ENCODE results near the gene EHBP1L1.
"Not testable (repeated sequence)": the region's sequence is repeated elsewhere in the genome, so short reads cannot be mapped to it uniquely, and the experiment has no call there.

The EHBP1L1 gene

GRCh38 chr11:65560555-65561418 lies 15.1 kb upstream of the EHBP1L1 start:
- DNase-seq (ENCODE audit: insufficient read length, low spot score) (no peak), FAIRE-seq (no peak)
- TF ChIP-seq POLR2A (IDR thresholded peaks at IDR 0.05; ENCODE audit: low read depth, low read length), result peak; percentile 63

DNA sequence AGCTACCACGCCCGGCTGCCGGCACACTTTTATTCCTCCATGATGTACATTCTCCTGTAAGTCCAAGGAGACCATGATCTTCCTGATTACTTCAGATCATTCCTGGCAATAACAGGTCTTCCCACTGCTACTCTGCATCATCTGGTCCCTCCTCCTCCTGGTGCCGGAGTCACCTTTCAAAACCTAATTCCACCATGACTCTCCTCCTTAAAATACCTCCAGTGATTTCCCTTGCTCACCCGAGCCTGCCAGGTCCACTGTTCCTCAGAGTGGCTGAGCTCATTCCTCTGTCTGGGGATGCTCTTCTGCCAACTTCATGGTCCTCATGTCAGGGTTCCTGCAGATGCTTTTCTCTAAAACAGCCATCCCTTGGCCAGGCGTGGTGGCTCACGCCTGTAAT lies 13.8 kb upstream of the EHBP1L1 start:
- no peak for TF ChIP-seq POLR2A (IDR thresholded peaks at IDR 0.05; ENCODE audit: low read depth, low read length)
- no peak for FAIRE-seq
- DNase-seq (ENCODE audit: insufficient read length, low spot score), result no peak

DNA sequence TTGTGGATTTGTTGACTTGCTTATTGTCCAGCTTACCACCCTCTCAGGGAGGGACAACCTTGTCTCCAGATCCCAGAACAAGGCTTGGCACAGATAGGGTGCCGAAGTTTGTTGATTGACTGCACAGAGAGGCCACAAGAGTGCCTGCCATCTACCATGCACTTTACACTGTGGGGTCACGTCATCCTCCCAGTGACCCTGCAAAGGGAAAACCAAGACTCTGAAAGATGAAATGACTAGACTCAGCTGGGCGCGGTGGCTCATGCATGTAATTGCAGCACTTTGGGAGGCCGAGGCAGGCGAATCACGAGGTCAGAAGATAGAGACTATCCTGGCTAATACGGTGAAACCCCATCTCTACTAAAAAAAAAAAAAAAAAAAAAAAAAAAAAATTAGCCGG lies 13.1 kb upstream of the EHBP1L1 start:
- no peak for TF ChIP-seq POLR2A (IDR thresholded peaks at IDR 0.05; ENCODE audit: low read depth, low read length)
- DNase-seq (ENCODE audit: insufficient read length, low spot score), result no peak

GRCh38 chr11:65563601-65564000 lies 12.3 kb upstream of the EHBP1L1 start:
- no peak for DNase-seq (ENCODE audit: insufficient read length, low spot score)

More for the DNA sequence above, 13.1 kb upstream of the EHBP1L1 start:
- no peak for FAIRE-seq

GRCh38 chr11:65564879-65565559 lies 10.8 kb upstream of the EHBP1L1 start:
- not testable (repeated sequence) for FAIRE-seq

More at GRCh38 chr11:65563601-65564000, 12.3 kb upstream of the EHBP1L1 start:
- TF ChIP-seq POLR2A (IDR thresholded peaks at IDR 0.05; ENCODE audit: low read depth, low read length), result no peak
- FAIRE-seq, result no peak

GRCh38 chr11:65565624-65566453 lies 10.0 kb upstream of the EHBP1L1 start:
- DNase-seq (ENCODE audit: insufficient read length, low spot score), result no peak

More at GRCh38 chr11:65564879-65565559, 10.8 kb upstream of the EHBP1L1 start:
- DNase-seq (ENCODE audit: insufficient read length, low spot score), result not testable (repeated sequence)

DNA sequence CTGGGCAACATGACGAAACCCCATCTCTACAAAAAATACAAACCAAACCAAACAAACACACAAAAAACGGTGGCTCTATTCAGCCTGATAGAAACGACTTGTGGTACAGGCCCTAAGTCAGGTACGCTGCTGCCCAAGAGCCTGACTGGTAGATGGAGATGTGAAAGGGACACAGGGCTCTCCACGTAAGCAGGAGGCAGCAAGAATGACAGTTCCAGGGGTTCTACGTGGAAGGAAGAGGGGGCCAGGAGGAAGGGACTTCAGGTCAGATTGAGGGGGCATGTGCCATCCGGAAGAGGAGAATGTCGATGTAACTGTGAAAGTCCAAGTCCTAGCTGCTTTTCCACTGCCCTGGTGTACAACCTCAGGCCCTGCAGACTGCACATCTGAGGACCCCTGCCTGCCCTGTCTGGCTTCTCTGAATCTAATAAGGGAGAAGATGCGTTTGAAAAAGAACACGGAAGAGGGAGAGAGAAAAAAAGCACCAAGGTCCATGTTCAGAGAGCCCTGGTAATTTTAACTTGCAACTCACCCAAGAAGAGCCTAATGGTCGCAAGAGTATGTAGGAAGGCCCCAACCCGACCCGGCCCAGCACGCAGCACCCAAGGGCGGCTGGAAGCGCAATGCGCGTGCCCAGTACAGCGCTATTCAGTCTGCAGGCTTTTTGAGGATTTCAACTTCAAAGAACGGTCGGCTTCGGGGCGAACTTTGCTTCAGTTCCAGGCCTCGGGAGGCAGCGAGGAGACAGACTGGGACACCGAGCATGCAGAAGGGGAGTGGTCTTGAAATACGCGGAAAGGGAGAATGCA lies 6.5 kb upstream of the EHBP1L1 start:
- FAIRE-seq (no peak), DNase-seq (ENCODE audit: insufficient read length, low spot score) (no peak)
- peak; percentile 85; the same call in 1 of the 2 replicates for TF ChIP-seq POLR2A (IDR thresholded peaks at IDR 0.05; ENCODE audit: low read depth, low read length)

More at GRCh38 chr11:65565624-65566453, 10.0 kb upstream of the EHBP1L1 start:
- FAIRE-seq, result no peak
- no peak for TF ChIP-seq POLR2A (IDR thresholded peaks at IDR 0.05; ENCODE audit: low read depth, low read length)

GRCh38 chr11:65569973-65570918 lies 5.6 kb upstream of the EHBP1L1 start, which contains the start of gene ZNRD2:
TSS of gene ZNRD2 (plus strand) at chr11:65570477. CDS start at chr11:65570492, 15 bp downstream.
- no peak for FAIRE-seq
- peak; percentile 97 for DNase-seq (ENCODE audit: insufficient read length, low spot score)
- TF ChIP-seq POLR2A (IDR thresholded peaks at IDR 0.05; ENCODE audit: low read depth, low read length), result peak; percentile 72; the same call in 1 of the 2 replicates

DNA sequence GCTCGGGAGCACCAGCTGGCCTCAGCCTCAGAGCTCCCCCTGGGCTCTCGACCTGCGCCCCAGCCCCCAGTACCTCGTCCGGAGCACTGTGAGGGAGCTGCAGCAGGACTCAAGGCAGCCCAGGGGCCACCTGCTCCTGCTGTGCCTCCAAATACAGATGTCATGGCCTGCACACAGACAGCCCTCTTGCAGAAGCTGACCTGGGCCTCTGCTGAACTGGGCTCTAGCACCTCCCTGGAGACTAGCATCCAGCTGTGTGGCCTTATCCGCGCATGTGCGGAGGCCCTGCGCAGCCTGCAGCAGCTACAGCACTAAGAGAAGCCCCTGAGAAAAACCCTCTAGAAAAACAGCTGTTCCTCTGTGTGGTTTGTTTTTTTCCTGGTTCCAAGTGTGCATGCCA lies 4.4 kb upstream of the EHBP1L1 start:
- TF ChIP-seq POLR2A (IDR thresholded peaks at IDR 0.05; ENCODE audit: low read depth, low read length), result no peak
- FAIRE-seq (no peak), DNase-seq (ENCODE audit: insufficient read length, low spot score) (no peak)

DNA sequence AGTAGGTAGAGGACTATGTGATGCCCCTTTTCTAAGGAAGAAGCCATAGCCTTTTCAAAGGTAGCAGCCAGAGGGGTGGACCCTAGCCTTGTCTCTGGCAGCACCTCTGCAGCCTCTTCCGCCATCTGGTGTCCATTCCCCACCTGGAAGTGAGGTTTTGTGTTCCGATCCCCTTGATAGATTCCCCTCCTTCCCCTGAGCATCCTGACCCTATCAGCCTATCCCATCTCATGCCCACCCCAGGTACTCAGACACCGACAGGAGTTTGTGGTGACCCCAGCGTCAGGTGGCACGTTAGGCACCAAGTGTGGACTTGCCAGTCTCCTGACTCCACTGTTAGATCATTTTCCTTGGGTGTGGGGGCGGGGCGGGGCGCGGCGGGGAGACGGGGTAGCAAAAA lies 3.9 kb upstream of the EHBP1L1 start:
- DNase-seq (ENCODE audit: insufficient read length, low spot score) (no peak), FAIRE-seq (no peak)
- no peak for TF ChIP-seq POLR2A (IDR thresholded peaks at IDR 0.05; ENCODE audit: low read depth, low read length)

DNA sequence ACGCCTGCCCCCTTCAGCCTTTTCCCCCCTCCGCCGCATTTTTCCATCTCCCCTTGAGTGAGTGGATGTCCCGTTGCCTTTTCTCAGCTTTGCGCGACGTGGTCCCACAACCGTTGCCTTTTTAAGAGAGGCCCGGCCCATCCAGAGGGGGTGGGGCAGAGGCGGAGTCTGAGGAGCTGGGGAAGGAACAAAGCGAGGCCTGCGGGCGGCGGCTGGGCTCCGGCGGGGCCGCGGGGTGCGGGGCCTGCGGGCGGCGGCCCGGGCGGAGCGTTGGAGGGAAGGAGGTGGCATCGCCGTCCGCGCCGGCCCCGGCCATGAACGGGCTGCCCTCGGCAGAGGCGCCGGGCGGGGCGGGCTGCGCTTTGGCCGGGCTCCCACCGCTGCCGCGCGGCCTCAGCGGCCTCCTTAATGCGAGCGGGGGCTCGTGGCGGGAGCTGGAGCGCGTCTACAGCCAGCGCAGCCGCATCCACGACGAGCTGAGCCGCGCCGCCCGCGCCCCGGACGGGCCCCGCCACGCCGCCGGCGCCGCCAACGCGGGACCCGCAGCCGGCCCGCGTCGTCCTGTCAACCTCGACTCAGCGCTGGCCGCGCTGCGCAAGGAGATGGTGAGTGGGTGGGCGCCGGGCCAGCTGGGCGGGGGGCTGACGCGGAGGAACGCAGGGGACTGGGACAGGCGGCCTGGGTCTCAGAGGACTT lies 3.3 kb upstream of the EHBP1L1 start, which contains the start of gene FAM89B:
TSS of gene FAM89B (plus strand) at position 183 of the 696 bp plus-strand sequence. CDS start at position 315, 132 bp downstream.
- peak; percentile 70; the same call in 1 of the 2 replicates for TF ChIP-seq POLR2A (IDR thresholded peaks at IDR 0.05; ENCODE audit: low read depth, low read length)
- DNase-seq (ENCODE audit: insufficient read length, low spot score), result no peak
- FAIRE-seq, result no peak

Data from H54 (cell line).